GM12878 (cell line): Measurements from ENCODE around the gene SPSB3. TPM values are rescaled to one million over a fixed set of nuclear protein-coding genes. Genes with fewer than 3 reads are reported as not detected.

ENCODE experiments used
- microRNA-seq: library from miRNA; unstranded; fragments of <30 nt; microRNA quantifications from one replicate; pipeline ENCODE4, GENCODE V29; 2018
- polyA plus RNA-seq, 11 experiments: library from polyadenylated mRNA; depleted of rRNA in 4 of 11; unstranded in 6 of 11; stranded (reverse) in 5 of 11; fragments of >200 nt; fragmentation: Nextera tagmentation in 4 of 11; fragmentation: Illumina TruSeq in 1 of 11; extraction: Ambion mirVana in 4 of 11; extraction: Trizol in 1 of 11; gene quantifications; 1 replicate in 1 of 11; 2 replicates in 10 of 11; pipeline versions ENCODE4 v1.2.1 to v1.2.3, GENCODE V29; 2011 to 2016; ENCODE audit warnings: inconsistent platforms in 2 of 11, missing spikeins in 2 of 11, low read depth in 1 of 11
- small RNA-seq: library from RNA; depleted of rRNA; stranded (forward); fragments of <200 nt; gene quantifications from one replicate; pipeline ENCODE3, GENCODE V24; 2014
- total RNA-seq, 4 experiments: library from RNA; depleted of rRNA in 3 of 4; stranded (reverse); fragments of >200 nt in 3 of 4; fragmentation: Illumina TruSeq in 1 of 4; extraction: Trizol in 1 of 4; gene quantifications; 2 replicates each; pipeline versions ENCODE4 v1.2.1 to v1.2.3, GENCODE V29; 2013 to 2021

SPSB3 gene
- total and polyA plus RNA-seq, 10 of the 15 experiments (the other 5 are each of a cell fraction or from before 2014, with no cell fraction given) = 0.31 to 26.9 (median 14.0) TPM

Small RNA genes lying within 50 kb of the gene (microRNA-seq; reads per million reads assigned to microRNA genes)
- gene MIR3177 = 2.1 reads per million, percentile 6 among the genes with 10 or more reads in this experiment

Small RNA genes lying within 50 kb of the gene (small RNA-seq; reads per million reads assigned to genes)
- 2.0 reads per million, percentile 61 among the genes with 10 or more reads in this experiment for gene MIR3177

Other genes starting within 250 kb of the SPSB3 start
Only the 7 nearest of the 26 such genes appear.
- 49.8 and 55.5 TPM in 2 replicates for gene NME3, start 11.0 kb downstream of the SPSB3 start, total RNA-seq (2014; rRNA removed)
- 4.3 and 5.2 TPM in 2 replicates for gene NME3, start 11.0 kb downstream of the SPSB3 start, total RNA-seq (2014; rRNA removed; fragmentation: Illumina TruSeq; extraction: Trizol)
- 46.7 and 47.7 TPM in 2 replicates for gene NME3, start 11.0 kb downstream of the SPSB3 start, total RNA-seq (2021)
- 5.1 and 13.6 TPM in 2 replicates for gene NME3, start 11.0 kb downstream of the SPSB3 start, polyA plus RNA-seq (2011; rRNA removed)
- 0.81 TPM in 1 of 2 replicates, not detected in the other for gene NME3, start 11.0 kb downstream of the SPSB3 start, polyA plus RNA-seq (2014; fragmentation: Illumina TruSeq; extraction: Trizol)
- gene NME3, start 11.0 kb downstream of the SPSB3 start, polyA plus RNA-seq (2014; fragmentation: Nextera tagmentation; extraction: Ambion mirVana) = 1 to 10 TPM in 1 of 2 experiments, under 1 TPM in 1; 0.61 to 4.6 TPM
- gene NME3, start 11.0 kb downstream of the SPSB3 start, polyA plus RNA-seq (2014; rRNA removed) = 51.7 and 63.4 TPM in 2 replicates
- gene NME3, start 11.0 kb downstream of the SPSB3 start, polyA plus RNA-seq (2016; fragmentation: Nextera tagmentation; extraction: Ambion mirVana) = 10 to 100 TPM; 39.5 to 41.1 TPM
- 6.2 and 9.5 TPM in 2 replicates for gene EME2, start 9.8 kb downstream of the SPSB3 start, total RNA-seq (2014; rRNA removed)
- 1.4 and 2.1 TPM in 2 replicates for gene EME2, start 9.8 kb downstream of the SPSB3 start, total RNA-seq (2014; rRNA removed; fragmentation: Illumina TruSeq; extraction: Trizol)
- 15.8 and 16.9 TPM in 2 replicates for gene EME2, start 9.8 kb downstream of the SPSB3 start, total RNA-seq (2021)
- 2.8 and 4.7 TPM in 2 replicates for gene EME2, start 9.8 kb downstream of the SPSB3 start, polyA plus RNA-seq (2011; rRNA removed)
- 0.79 and 2.1 TPM in 2 replicates for gene EME2, start 9.8 kb downstream of the SPSB3 start, polyA plus RNA-seq (2014; fragmentation: Illumina TruSeq; extraction: Trizol)
- gene EME2, start 9.8 kb downstream of the SPSB3 start, polyA plus RNA-seq (2014; fragmentation: Nextera tagmentation; extraction: Ambion mirVana) = under 1 TPM; 0.29 to 0.80 TPM
- gene EME2, start 9.8 kb downstream of the SPSB3 start, polyA plus RNA-seq (2014; rRNA removed) = 13.3 and 16.2 TPM in 2 replicates
- 1 to 10 TPM; 3.4 to 4.7 TPM for gene EME2, start 9.8 kb downstream of the SPSB3 start, polyA plus RNA-seq (2016; fragmentation: Nextera tagmentation; extraction: Ambion mirVana)
- gene MRPS34, start 9.4 kb downstream of the SPSB3 start, total RNA-seq (2014; rRNA removed) = 144 and 185 TPM in 2 replicates
- gene MRPS34, start 9.4 kb downstream of the SPSB3 start, total RNA-seq (2014; rRNA removed; fragmentation: Illumina TruSeq; extraction: Trizol) = 92.3 and 109 TPM in 2 replicates
- gene MRPS34, start 9.4 kb downstream of the SPSB3 start, total RNA-seq (2021) = 184 and 190 TPM in 2 replicates
- 62.8 and 99.3 TPM in 2 replicates for gene MRPS34, start 9.4 kb downstream of the SPSB3 start, polyA plus RNA-seq (2011; rRNA removed)
- 18.2 and 56.0 TPM in 2 replicates for gene MRPS34, start 9.4 kb downstream of the SPSB3 start, polyA plus RNA-seq (2014; fragmentation: Illumina TruSeq; extraction: Trizol)
- gene MRPS34, start 9.4 kb downstream of the SPSB3 start, polyA plus RNA-seq (2014; fragmentation: Nextera tagmentation; extraction: Ambion mirVana) = 10 to 100 TPM in 1 of 2 experiments, 1 to 10 TPM in 1; 3.6 to 17.9 TPM
- gene MRPS34, start 9.4 kb downstream of the SPSB3 start, polyA plus RNA-seq (2014; rRNA removed) = 189 and 209 TPM in 2 replicates
- gene MRPS34, start 9.4 kb downstream of the SPSB3 start, polyA plus RNA-seq (2016; fragmentation: Nextera tagmentation; extraction: Ambion mirVana) = 100 to 1,000 TPM; 265 to 285 TPM
- 88.8 and 106 TPM in 2 replicates for gene NUBP2, start 389 bp upstream of the SPSB3 start, total RNA-seq (2014; rRNA removed)
- gene NUBP2, start 389 bp upstream of the SPSB3 start, total RNA-seq (2014; rRNA removed; fragmentation: Illumina TruSeq; extraction: Trizol) = 11.0 and 13.5 TPM in 2 replicates
- gene NUBP2, start 389 bp upstream of the SPSB3 start, total RNA-seq (2021) = 73.2 and 79.8 TPM in 2 replicates
- 8.2 and 23.6 TPM in 2 replicates for gene NUBP2, start 389 bp upstream of the SPSB3 start, polyA plus RNA-seq (2011; rRNA removed)
- 0.73 and 6.5 TPM in 2 replicates for gene NUBP2, start 389 bp upstream of the SPSB3 start, polyA plus RNA-seq (2014; fragmentation: Illumina TruSeq; extraction: Trizol)
- gene NUBP2, start 389 bp upstream of the SPSB3 start, polyA plus RNA-seq (2014; fragmentation: Nextera tagmentation; extraction: Ambion mirVana) = 1 to 10 TPM; 1.9 to 5.9 TPM
- gene NUBP2, start 389 bp upstream of the SPSB3 start, polyA plus RNA-seq (2014; rRNA removed) = 80.5 and 94.5 TPM in 2 replicates
- gene NUBP2, start 389 bp upstream of the SPSB3 start, polyA plus RNA-seq (2016; fragmentation: Nextera tagmentation; extraction: Ambion mirVana) = 100 to 1,000 TPM; 115 to 129 TPM
- 0.11 TPM in 1 of 2 replicates, not detected in the other for gene IGFALS, start 11.1 kb upstream of the SPSB3 start, total RNA-seq (2014; rRNA removed)
- not detected in 2 replicates for gene IGFALS, start 11.1 kb upstream of the SPSB3 start, total RNA-seq (2014; rRNA removed; fragmentation: Illumina TruSeq; extraction: Trizol)
- not detected in 2 replicates for gene IGFALS, start 11.1 kb upstream of the SPSB3 start, total RNA-seq (2021)
- not detected in 2 replicates for gene IGFALS, start 11.1 kb upstream of the SPSB3 start, polyA plus RNA-seq (2011; rRNA removed)
- not detected in 2 replicates for gene IGFALS, start 11.1 kb upstream of the SPSB3 start, polyA plus RNA-seq (2014; fragmentation: Illumina TruSeq; extraction: Trizol)
- not detected for gene IGFALS, start 11.1 kb upstream of the SPSB3 start, polyA plus RNA-seq (2014; fragmentation: Nextera tagmentation; extraction: Ambion mirVana)
- 0.04 TPM in 1 of 2 replicates, not detected in the other for gene IGFALS, start 11.1 kb upstream of the SPSB3 start, polyA plus RNA-seq (2014; rRNA removed)
- not detected for gene IGFALS, start 11.1 kb upstream of the SPSB3 start, polyA plus RNA-seq (2016; fragmentation: Nextera tagmentation; extraction: Ambion mirVana)
- 31.5 and 37.5 TPM in 2 replicates for gene HAGH, start 44.3 kb upstream of the SPSB3 start, total RNA-seq (2014; rRNA removed)
- 18.9 and 22.6 TPM in 2 replicates for gene HAGH, start 44.3 kb upstream of the SPSB3 start, total RNA-seq (2014; rRNA removed; fragmentation: Illumina TruSeq; extraction: Trizol)
- 24.9 and 26.2 TPM in 2 replicates for gene HAGH, start 44.3 kb upstream of the SPSB3 start, total RNA-seq (2021)
- gene HAGH, start 44.3 kb upstream of the SPSB3 start, polyA plus RNA-seq (2011; rRNA removed) = 6.4 and 12.1 TPM in 2 replicates
- gene HAGH, start 44.3 kb upstream of the SPSB3 start, polyA plus RNA-seq (2014; fragmentation: Illumina TruSeq; extraction: Trizol) = 7.8 and 19.9 TPM in 2 replicates
- 1 to 10 TPM; 2.0 to 2.3 TPM for gene HAGH, start 44.3 kb upstream of the SPSB3 start, polyA plus RNA-seq (2014; fragmentation: Nextera tagmentation; extraction: Ambion mirVana)
- 47.3 and 50.1 TPM in 2 replicates for gene HAGH, start 44.3 kb upstream of the SPSB3 start, polyA plus RNA-seq (2014; rRNA removed)
- gene HAGH, start 44.3 kb upstream of the SPSB3 start, polyA plus RNA-seq (2016; fragmentation: Nextera tagmentation; extraction: Ambion mirVana) = 10 to 100 TPM; 37.8 to 43.3 TPM
- 36.1 and 43.0 TPM in 2 replicates for gene FAHD1, start 44.6 kb upstream of the SPSB3 start, total RNA-seq (2014; rRNA removed)
- gene FAHD1, start 44.6 kb upstream of the SPSB3 start, total RNA-seq (2014; rRNA removed; fragmentation: Illumina TruSeq; extraction: Trizol) = 15.1 and 15.8 TPM in 2 replicates
- gene FAHD1, start 44.6 kb upstream of the SPSB3 start, total RNA-seq (2021) = 18.5 and 23.4 TPM in 2 replicates
- gene FAHD1, start 44.6 kb upstream of the SPSB3 start, polyA plus RNA-seq (2011; rRNA removed) = 16.4 and 19.1 TPM in 2 replicates
- gene FAHD1, start 44.6 kb upstream of the SPSB3 start, polyA plus RNA-seq (2014; fragmentation: Illumina TruSeq; extraction: Trizol) = 13.2 and 13.3 TPM in 2 replicates
- 1 to 10 TPM; 4.3 to 10.0 TPM for gene FAHD1, start 44.6 kb upstream of the SPSB3 start, polyA plus RNA-seq (2014; fragmentation: Nextera tagmentation; extraction: Ambion mirVana)
- gene FAHD1, start 44.6 kb upstream of the SPSB3 start, polyA plus RNA-seq (2014; rRNA removed) = 35.0 and 41.8 TPM in 2 replicates
- 10 to 100 TPM; 29.8 to 32.8 TPM for gene FAHD1, start 44.6 kb upstream of the SPSB3 start, polyA plus RNA-seq (2016; fragmentation: Nextera tagmentation; extraction: Ambion mirVana)